BE2C (cell line): Measurements from ENCODE around the gene FAM171A1.

Experiments used
- DNase-seq: peaks from one replicate; pipeline ENCODE4 v3.0.0-alpha.2; 2020
- H3K27me3 ChIP-seq: fragments of 250-450 bp; sonication (Bioruptor Pico); 2 replicates; pipeline ENCODE4 v1.5.1; 2020; ENCODE audit warnings: mild to moderate bottlenecking
- H3K36me3 ChIP-seq: fragments of 250-450 bp; sonication (Bioruptor Pico); 2 replicates; pipeline ENCODE4 v1.5.1; 2020; ENCODE audit warnings: mild to moderate bottlenecking
- H3K4me1 ChIP-seq: fragments of 250-450 bp; sonication (Bioruptor Pico); 2 replicates; pipeline ENCODE4 v1.5.1; 2020
- H3K4me3 ChIP-seq: 2 replicates; pipeline ENCODE4 v1.5.1; 2011; ENCODE audit warnings: low read depth, low read length
- H3K9me3 ChIP-seq: fragments of 250-450 bp; sonication (Bioruptor Pico); 2 replicates; pipeline ENCODE4 v1.5.1; 2020
- CTCF ChIP-seq: IDR thresholded peaks from 2 replicates; pipeline ENCODE4 v1.5.1; 2012; ENCODE audit warnings: mild to moderate bottlenecking, low read depth, low read length

The FAM171A1 gene

GRCh38 chr10:15183689-15184481, 187.2 kb downstream of the FAM171A1 start:
- Histone ChIP-seq H3K27me3 (no peaks in the 10 kb centered on the region), H3K4me3 (no peak overlapping the region), H3K9me3 (no peaks in the 10 kb centered on the region), H3K4me1 (no peaks in the 10 kb centered on the region), H3K36me3 (no peaks in the 10 kb centered on the region)
- no peak for DNase-seq
- TF ChIP-seq CTCF: no peak

- Histone ChIP-seq H3K4me1 (no peaks in the 10 kb centered on the region), H3K27me3 (no peaks in the 10 kb centered on the region), H3K36me3 (no peaks in the 10 kb centered on the region), H3K4me3 (no peak overlapping the region), H3K9me3 (no peaks in the 10 kb centered on the region)
- DNase-seq: no peak
- TF ChIP-seq CTCF: no peak
Measured at GRCh38 chr10:15182540-15183207, 188.4 kb downstream of the FAM171A1 start.

GRCh38 chr10:15181576-15182156, 189.4 kb downstream of the FAM171A1 start:
- no peaks in the 10 kb centered on the region for H3K27me3 ChIP-seq
- no peak overlapping the region for H3K4me3 ChIP-seq
- H3K36me3 ChIP-seq: no peaks in the 10 kb centered on the region
- no peak for TF ChIP-seq CTCF
- DNase-seq: no peak
- no peaks in the 10 kb centered on the region for H3K9me3 ChIP-seq
- H3K4me1 ChIP-seq: no peaks in the 10 kb centered on the region

GRCh38 chr10:15180736-15181135, 190.4 kb downstream of the FAM171A1 start:
- no peaks in the 10 kb centered on the region for H3K9me3 ChIP-seq
- no peaks in the 10 kb centered on the region for H3K27me3 ChIP-seq
- no peak overlapping the region for H3K4me3 ChIP-seq
- TF ChIP-seq CTCF: no peak
- H3K4me1 ChIP-seq: no peaks in the 10 kb centered on the region
- DNase-seq: no peak
- no peaks in the 10 kb centered on the region for H3K36me3 ChIP-seq

- TF ChIP-seq CTCF: no peak
Measured at GRCh38 chr10:15176269-15176668, 194.8 kb downstream of the FAM171A1 start.

GRCh38 chr10:15175587-15175986, 195.5 kb downstream of the FAM171A1 start:
- Histone ChIP-seq H3K27me3 (no peaks in the 10 kb centered on the region), H3K9me3 (no peaks in the 10 kb centered on the region), H3K4me3 (no peak overlapping the region), H3K4me1 (no peaks in the 10 kb centered on the region), H3K36me3 (no peaks in the 10 kb centered on the region)
- no peak for DNase-seq
- no peak for TF ChIP-seq CTCF

More at GRCh38 chr10:15176269-15176668, 194.8 kb downstream of the FAM171A1 start:
- no peaks in the 10 kb centered on the region for H3K36me3 ChIP-seq
- DNase-seq: no peak
- H3K9me3 ChIP-seq: no peaks in the 10 kb centered on the region
- H3K27me3 ChIP-seq: no peaks in the 10 kb centered on the region
- no peak overlapping the region for H3K4me3 ChIP-seq
- no peaks in the 10 kb centered on the region for H3K4me1 ChIP-seq
